ENCODE measurements around the gene DOC2B.

DNA sequence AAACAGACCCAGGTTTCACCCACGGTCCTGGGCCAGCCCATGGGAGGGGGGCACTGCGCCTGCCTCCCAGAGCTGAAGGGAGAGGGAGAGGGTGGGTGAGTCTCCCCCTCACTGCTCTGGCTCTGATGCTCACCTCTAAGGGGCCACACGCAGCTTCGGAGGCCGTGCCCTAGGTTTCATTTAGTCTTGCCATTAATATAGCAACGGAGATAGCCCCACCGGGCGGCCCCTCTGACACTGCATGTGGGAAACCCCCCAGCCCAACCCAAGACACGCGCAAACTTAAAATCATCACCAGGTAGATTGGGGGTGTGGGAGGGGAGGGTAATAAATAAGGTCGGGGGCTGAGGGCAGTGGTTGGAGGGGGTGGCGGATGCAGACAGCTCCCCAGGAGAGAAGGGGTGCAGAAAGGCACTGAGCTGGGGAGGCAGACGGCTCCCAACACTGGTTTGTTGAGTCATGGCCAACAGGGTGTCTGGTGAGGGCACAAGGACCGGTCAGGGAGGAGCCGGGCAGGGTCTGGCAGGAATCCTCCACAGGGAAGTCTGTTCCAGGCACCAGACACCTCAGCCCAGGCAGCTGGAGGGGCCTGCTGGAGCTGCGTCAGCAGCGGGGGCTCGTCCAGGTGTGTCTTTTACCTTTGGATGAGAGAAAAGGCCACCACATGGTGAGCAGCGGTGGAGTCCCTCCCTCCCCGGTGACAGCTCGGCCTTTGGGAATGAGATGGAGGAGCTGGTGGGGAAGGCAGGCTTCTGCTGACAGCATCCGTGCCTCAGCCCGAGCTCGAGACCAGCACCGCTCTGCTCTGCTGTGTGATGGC is 32.0 kb upstream of the DOC2B start:
- no peak for TF ChIP-seq POLR2A (IDR thresholded peaks at IDR 0.05)
- TF ChIP-seq, protein P1, sequence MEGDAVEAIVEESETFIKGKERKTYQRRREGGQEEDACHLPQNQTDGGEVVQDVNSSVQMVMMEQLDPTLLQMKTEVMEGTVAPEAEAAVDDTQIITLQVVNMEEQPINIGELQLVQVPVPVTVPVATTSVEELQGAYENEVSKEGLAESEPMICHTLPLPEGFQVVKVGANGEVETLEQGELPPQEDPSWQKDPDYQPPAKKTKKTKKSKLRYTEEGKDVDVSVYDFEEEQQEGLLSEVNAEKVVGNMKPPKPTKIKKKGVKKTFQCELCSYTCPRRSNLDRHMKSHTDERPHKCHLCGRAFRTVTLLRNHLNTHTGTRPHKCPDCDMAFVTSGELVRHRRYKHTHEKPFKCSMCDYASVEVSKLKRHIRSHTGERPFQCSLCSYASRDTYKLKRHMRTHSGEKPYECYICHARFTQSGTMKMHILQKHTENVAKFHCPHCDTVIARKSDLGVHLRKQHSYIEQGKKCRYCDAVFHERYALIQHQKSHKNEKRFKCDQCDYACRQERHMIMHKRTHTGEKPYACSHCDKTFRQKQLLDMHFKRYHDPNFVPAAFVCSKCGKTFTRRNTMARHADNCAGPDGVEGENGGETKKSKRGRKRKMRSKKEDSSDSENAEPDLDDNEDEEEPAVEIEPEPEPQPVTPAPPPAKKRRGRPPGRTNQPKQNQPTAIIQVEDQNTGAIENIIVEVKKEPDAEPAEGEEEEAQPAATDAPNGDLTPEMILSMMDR (IDR thresholded peaks at IDR 0.05 in 8 of 11, conservative IDR thresholded peaks at IDR 0.05 in 3 of 11): no peak
